Measurements from ENCODE around the gene ABHD6.

Gene ABHD6

GRCh38 chr3:58191361-58191991 is 46.1 kb upstream of the ABHD6 start:
- no peak overlapping the region for H3K4me3 ChIP-seq (ENCODE audit: low read length)
- no peak for TF ChIP-seq CTCF (conservative IDR thresholded peaks at IDR 0.05; ENCODE audit: low read depth, low read length)
- DNase-seq (ENCODE audit: low read depth): no peak

GRCh38 chr3:58192069-58192468 is 45.5 kb upstream of the ABHD6 start:
- no peak for DNase-seq (ENCODE audit: low read depth)
- no peak overlapping the region for H3K4me3 ChIP-seq (ENCODE audit: low read length)
- TF ChIP-seq CTCF (conservative IDR thresholded peaks at IDR 0.05; ENCODE audit: low read depth, low read length): no peak

DNA sequence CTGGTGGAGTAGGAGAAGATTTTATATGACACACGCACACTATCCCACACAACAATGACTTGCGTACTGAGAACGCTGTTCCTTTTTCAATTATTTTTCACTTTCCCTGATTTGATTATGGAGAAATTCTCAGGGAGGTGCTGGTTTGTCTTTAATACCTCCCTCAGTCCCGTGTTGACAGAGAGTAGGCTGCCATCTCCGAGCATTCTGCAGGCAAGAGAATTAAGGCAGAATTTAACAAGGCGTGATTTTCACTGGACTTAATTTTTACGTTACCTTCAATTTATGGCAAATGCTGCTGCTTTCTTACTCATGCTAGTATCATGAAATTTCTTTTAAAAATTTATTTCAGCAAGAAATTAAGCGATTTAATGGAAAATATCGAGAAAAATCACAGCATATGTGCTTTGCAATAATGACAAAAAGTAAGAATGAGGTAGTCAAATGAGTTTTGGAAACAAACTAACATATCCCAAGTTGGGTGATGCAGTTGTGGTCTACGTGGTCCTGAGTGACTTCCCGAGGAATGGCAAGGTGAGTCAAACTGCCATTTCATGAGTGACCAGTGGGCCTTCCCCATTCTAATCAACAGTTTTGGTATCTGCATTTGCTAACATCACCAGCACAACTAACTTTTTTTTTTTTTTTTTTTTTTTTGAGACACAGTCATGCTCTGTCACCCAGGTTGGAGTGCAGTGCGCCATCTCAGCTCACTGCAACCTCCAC is 43.7 kb upstream of the ABHD6 start:
- no peak for DNase-seq (ENCODE audit: low read depth)
- no peak overlapping the region for H3K4me3 ChIP-seq (ENCODE audit: low read length)
- no peak for TF ChIP-seq CTCF (conservative IDR thresholded peaks at IDR 0.05; ENCODE audit: low read depth, low read length)

- no peak for TF ChIP-seq CTCF (conservative IDR thresholded peaks at IDR 0.05; ENCODE audit: low read depth, low read length)
- H3K4me3 ChIP-seq (ENCODE audit: low read length): no peak overlapping the region
- no peak for DNase-seq (ENCODE audit: low read depth)
These were observed 40.0 kb upstream of the ABHD6 start for GRCh38 chr3:58197588-58197987.

DNA sequence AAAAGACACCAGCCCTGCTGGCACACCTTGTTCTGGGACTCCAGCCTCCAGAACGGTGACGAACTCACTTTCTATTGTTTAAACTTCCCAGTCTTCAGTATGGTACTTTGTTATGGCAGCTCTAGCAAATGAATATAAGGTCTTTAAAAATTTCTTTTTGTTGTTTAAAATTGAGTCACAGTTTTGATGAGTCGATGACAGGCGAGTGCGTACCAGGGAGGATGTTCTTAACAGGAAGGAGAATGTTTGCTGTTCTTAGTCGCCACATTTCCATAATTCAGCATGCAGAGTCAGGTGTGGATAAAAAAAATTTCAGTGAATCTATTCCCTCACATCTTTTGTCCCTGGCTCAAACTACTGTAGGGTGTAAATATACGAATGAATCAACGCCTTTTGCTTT is 39.2 kb upstream of the ABHD6 start:
- DNase-seq (ENCODE audit: low read depth): no peak
- TF ChIP-seq CTCF (conservative IDR thresholded peaks at IDR 0.05; ENCODE audit: low read depth, low read length): no peak
- H3K4me3 ChIP-seq (ENCODE audit: low read length): no peak overlapping the region

- no peak overlapping the region for H3K4me3 ChIP-seq (ENCODE audit: low read length)
- no peak for DNase-seq (ENCODE audit: low read depth)
These were observed 38.8 kb upstream of the ABHD6 start for GRCh38 chr3:58198804-58199203.

More at GRCh38 chr3:58198804-58199203, 38.8 kb upstream of the ABHD6 start:
- no peak for TF ChIP-seq CTCF (conservative IDR thresholded peaks at IDR 0.05; ENCODE audit: low read depth, low read length)
